Measurements from ENCODE around the gene DGLUCY. TPM values are rescaled to one million over a fixed set of nuclear protein-coding genes. Genes with fewer than 3 reads are reported as not detected.
A peak's percentile ranks its signal among the peaks of the same experiment; 100 is the strongest.

DGLUCY gene
- total RNA-seq, 4 donors from 2014 or later, result 47.1 to 145 (median 102) TPM

DNA sequence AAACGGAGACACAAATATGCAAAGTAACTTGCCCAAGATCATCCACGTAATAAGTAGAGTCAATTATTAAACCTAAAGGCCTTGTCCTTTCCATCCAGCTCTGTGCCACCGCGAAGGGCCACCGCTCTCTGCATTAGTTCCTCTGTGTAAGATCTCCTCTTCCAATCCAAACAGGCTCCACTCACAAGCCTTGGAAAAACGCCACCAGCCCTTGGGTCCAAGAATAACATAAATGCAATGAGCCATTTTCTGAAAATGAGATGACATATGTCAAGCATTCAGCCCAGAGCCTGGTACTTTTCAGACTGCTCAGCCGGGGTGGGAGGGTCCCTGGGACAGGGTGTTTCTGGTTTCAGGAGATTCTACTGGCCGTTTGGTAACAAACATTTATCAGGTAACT lies 30.0 kb downstream of the DGLUCY start:
- TF ChIP-seq, protein P1, sequence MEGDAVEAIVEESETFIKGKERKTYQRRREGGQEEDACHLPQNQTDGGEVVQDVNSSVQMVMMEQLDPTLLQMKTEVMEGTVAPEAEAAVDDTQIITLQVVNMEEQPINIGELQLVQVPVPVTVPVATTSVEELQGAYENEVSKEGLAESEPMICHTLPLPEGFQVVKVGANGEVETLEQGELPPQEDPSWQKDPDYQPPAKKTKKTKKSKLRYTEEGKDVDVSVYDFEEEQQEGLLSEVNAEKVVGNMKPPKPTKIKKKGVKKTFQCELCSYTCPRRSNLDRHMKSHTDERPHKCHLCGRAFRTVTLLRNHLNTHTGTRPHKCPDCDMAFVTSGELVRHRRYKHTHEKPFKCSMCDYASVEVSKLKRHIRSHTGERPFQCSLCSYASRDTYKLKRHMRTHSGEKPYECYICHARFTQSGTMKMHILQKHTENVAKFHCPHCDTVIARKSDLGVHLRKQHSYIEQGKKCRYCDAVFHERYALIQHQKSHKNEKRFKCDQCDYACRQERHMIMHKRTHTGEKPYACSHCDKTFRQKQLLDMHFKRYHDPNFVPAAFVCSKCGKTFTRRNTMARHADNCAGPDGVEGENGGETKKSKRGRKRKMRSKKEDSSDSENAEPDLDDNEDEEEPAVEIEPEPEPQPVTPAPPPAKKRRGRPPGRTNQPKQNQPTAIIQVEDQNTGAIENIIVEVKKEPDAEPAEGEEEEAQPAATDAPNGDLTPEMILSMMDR (IDR thresholded peaks at IDR 0.05), result no peak
- no peak for TF ChIP-seq POLR2A (IDR thresholded peaks at IDR 0.05)
- peak overlapping the region in 2 of 4 donors; percentile 20 to 30 for H3K27ac ChIP-seq
- peaks cover 0 to 7% (median 2%) of the 10 kb centered on the region in 4 donors for H3K4me1 ChIP-seq
- H3K9me3 ChIP-seq, result no peaks in the 10 kb centered on the region
- DNase-seq, result no peak
- no peak overlapping the region for H3K4me3 ChIP-seq
- no peaks in the 10 kb centered on the region for H3K27me3 ChIP-seq
- peaks cover 0 to 26% (median 0%) of the 10 kb centered on the region in 3 donors for H3K36me3 ChIP-seq

DNA sequence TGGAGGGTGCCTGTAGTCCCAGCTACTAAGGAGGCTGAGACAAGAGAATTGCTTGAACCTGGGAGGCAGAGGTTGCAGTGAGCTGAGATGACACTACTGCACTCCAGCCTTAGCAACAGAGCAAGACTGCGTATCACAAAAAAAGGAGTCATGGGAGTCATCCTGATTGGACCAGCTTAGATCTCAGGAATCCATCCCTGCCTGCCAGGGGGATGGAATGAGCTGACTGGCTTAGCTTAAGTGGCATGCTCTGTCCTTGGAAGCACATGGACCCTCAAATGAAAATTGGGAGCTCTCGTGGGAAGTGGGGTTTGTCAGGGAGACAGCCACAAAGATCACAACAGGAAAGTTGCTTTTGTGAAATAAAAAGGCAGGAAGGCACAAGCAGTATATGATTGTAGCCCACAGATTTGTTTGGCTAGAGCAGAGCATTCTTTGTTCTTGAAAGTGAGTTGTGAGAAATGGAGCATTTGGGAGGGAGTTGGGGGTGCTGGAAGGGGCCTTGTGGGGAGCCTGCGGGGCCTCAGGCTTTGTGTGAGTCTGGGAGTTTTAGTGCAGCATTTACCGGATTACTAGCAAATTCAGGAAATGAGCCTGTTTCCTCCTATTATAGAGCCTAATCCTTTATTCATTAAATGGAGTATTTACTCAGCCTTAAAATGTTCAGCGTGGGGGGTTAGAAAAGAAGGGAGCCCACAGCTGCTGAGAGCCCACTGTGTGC lies 30.7 kb downstream of the DGLUCY start:
- H3K9me3 ChIP-seq, result no peaks in the 10 kb centered on the region
- peaks cover 0 to 8% (median 3%) of the 10 kb centered on the region in 4 donors for H3K4me1 ChIP-seq
- DNase-seq, result no peak
- TF ChIP-seq POLR2A (IDR thresholded peaks at IDR 0.05), result no peak
- TF ChIP-seq, protein P1 (IDR thresholded peaks at IDR 0.05), result no peak
- H3K27ac ChIP-seq, result peak overlapping the region in 2 of 4 donors; percentile 20 to 30
- no peak overlapping the region for H3K4me3 ChIP-seq
- H3K36me3 ChIP-seq, result peaks cover 0 to 26% (median 0%) of the 10 kb centered on the region in 3 donors
- H3K27me3 ChIP-seq, result no peaks in the 10 kb centered on the region

DNA sequence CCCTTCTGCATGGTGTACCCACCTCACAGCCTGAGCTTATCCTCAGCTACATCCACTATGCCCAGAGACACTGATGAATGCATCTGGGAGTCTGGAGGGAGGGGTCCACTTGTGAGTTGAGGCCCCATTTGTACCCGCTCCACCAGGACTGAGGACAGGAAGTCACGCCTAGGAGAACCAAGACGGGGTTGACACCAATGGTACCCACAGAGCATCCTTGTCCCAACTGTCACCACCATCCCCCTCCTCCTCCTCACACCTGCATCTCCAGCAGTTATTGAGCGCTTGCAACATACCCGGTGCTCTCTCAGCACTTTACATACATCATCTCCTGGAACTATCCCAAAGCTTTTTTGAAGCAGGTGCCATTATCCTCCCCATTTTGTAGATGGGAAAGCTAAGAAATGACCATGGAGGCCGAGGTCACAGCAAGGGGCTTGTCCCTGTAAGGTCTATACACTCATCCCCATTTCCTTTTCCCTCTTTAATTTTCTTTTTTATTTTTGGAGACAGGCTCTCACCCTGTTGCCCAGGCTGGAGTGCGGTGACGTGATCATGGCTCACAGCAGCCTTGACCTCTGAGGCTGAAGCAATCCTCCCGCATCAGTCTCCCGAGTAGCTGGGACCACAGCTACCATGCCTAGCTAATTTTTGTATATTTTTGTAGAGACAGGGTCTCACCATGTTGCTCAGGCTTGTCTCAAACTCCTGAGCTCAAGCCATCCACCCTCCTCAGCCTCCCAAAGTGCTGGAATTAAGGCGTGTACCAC lies 31.7 kb downstream of the DGLUCY start:
- TF ChIP-seq POLR2A (IDR thresholded peaks at IDR 0.05), result no peak
- TF ChIP-seq, protein P1 (IDR thresholded peaks at IDR 0.05), result no peak
- H3K4me1 ChIP-seq, result peaks cover 0 to 8% (median 3%) of the 10 kb centered on the region in 4 donors
- DNase-seq, result no peak
- no peaks in the 10 kb centered on the region for H3K9me3 ChIP-seq
- H3K36me3 ChIP-seq, result peaks cover 0 to 26% (median 0%) of the 10 kb centered on the region in 3 donors
- H3K4me3 ChIP-seq, result no peak overlapping the region
- H3K27me3 ChIP-seq, result no peaks in the 10 kb centered on the region
- H3K27ac ChIP-seq, result peak overlapping the region in 1 of 4 donors; percentile 20

DNA sequence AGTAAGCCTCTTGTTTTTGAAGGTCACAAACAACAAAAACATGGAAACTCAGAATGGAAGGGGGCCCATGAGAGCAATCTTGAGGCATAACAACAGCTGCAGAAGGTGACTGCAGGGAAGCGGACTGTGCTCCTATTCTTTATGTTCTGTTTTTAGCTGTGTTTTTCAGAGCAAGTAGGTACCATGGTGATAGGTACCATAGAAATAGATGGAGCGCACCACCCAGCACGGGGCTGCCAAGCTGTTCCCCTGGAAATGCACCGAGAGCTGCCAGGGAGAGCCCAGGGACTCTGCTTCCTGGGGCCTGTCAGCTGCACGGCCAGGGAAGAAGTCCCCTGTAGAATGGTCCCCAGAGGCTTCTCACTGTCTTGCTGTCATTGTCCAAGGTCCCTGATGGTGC lies 32.8 kb downstream of the DGLUCY start:
- Histone ChIP-seq H3K27ac (no peak overlapping the region), H3K27me3 (no peaks in the 10 kb centered on the region), H3K9me3 (no peaks in the 10 kb centered on the region), H3K4me1 (peaks cover 0 to 8% (median 3%) of the 10 kb centered on the region in 4 donors), H3K36me3 (peaks cover 0 to 26% (median 0%) of the 10 kb centered on the region in 3 donors), H3K4me3 (no peak overlapping the region)
- TF ChIP-seq POLR2A (IDR thresholded peaks at IDR 0.05), result no peak
- TF ChIP-seq, protein P1 (IDR thresholded peaks at IDR 0.05), result no peak
- DNase-seq, result no peak

DNA sequence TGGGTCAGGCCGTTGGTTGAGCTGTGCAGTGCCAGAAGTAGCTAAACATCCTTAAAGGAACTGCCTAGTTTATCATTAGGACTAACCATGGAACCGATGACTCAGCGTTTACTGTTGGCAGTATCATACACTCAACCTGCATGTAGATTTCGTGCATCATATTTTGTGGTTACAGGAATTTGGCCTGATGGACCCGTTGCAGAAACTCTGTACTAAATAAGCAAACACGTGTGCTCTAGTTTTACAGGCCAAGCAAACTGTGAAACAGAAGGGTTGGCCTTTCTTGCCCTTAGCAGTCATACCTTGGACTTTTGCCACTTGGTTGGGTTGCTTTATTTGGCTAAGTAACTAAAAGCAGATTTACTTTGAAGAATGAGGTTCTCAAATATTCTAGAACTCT lies 35.6 kb downstream of the DGLUCY start:
- Histone ChIP-seq H3K4me1 (peaks cover 0 to 13% (median 0%) of the 10 kb centered on the region in 4 donors), H3K36me3 (peaks cover 0 to 26% (median 0%) of the 10 kb centered on the region in 3 donors)

DNA sequence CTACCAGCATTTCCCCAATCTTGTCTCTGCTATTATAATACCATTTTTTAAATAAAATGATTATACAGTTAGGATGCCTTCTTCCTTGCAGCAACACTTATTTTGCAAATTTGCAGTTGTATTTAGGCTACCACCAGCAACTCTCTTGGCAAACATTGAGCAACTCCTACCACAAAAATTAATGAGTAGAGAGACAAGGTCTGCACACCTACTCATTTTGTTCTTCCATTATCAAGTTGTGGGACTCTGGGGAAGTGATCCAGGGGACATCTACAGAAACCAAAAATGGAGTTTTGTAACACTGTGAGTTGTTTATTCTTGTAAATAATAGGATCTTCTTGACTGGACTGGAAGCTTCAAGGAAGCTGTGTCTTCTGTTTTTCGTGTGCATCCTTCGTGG lies 38.6 kb downstream of the DGLUCY start:
- Histone ChIP-seq H3K4me1 (peaks cover 0 to 37% (median 0%) of the 10 kb centered on the region in 4 donors), H3K27me3 (no peaks in the 10 kb centered on the region), H3K36me3 (peaks cover 0 to 6% (median 0%) of the 10 kb centered on the region in 3 donors), H3K4me3 (no peak overlapping the region), H3K9me3 (no peaks in the 10 kb centered on the region), H3K27ac (no peak overlapping the region)
- DNase-seq, result no peak
- TF ChIP-seq, protein P1 (IDR thresholded peaks at IDR 0.05), result no peak
- TF ChIP-seq POLR2A (IDR thresholded peaks at IDR 0.05), result no peak

More for the DNA sequence above, 35.6 kb downstream of the DGLUCY start:
- TF ChIP-seq POLR2A (IDR thresholded peaks at IDR 0.05), result no peak
- Histone ChIP-seq H3K4me3 (no peak overlapping the region), H3K27me3 (no peaks in the 10 kb centered on the region), H3K9me3 (no peaks in the 10 kb centered on the region), H3K27ac (peak overlapping the region in 1 of 4 donors; percentile 20)
- DNase-seq, result no peak

Data from Peyer's patch (tissue), 4 donors.